Endodermal cell (in vitro differentiated cells): ENCODE results near the gene CHAF1A. TPM values are rescaled to one million over a fixed set of nuclear protein-coding genes. Genes with fewer than 3 reads are reported as not detected.

Source experiments
- DNase-seq: peaks from one replicate; pipeline ENCODE4 v3.0.0-alpha.2; 2017
- H3K27ac ChIP-seq: 2 replicates; pipeline ENCODE4 v1.5.1; 2013; ENCODE audit warnings: mild to moderate bottlenecking, low read depth, low read length, moderate library complexity
- H3K27me3 ChIP-seq: 2 replicates; pipeline ENCODE4 v1.6.1; 2013; ENCODE audit warnings: mild to moderate bottlenecking, low read length, moderate library complexity; ENCODE audit not compliant: insufficient read depth, control insufficient read depth, poor library complexity, severe bottlenecking
- H3K36me3 ChIP-seq: 2 replicates; pipeline ENCODE4 v1.7.0; 2013; ENCODE audit warnings: mild to moderate bottlenecking, low read length, moderate library complexity; ENCODE audit not compliant: control insufficient read depth, insufficient read depth
- H3K4me1 ChIP-seq: one replicate; pipeline ENCODE4 v1.7.0; 2013; ENCODE audit warnings: low read length; ENCODE audit not compliant: control insufficient read depth, insufficient read depth
- H3K4me3 ChIP-seq: 2 replicates; pipeline ENCODE4 v1.5.1; 2013; ENCODE audit warnings: mild to moderate bottlenecking, low read length, moderate library complexity
- H3K9ac ChIP-seq: 2 replicates; pipeline ENCODE4 v1.6.1; 2013; ENCODE audit warnings: mild to moderate bottlenecking, low read length, moderate library complexity; ENCODE audit not compliant: poor library complexity, severe bottlenecking; ENCODE audit errors: extremely low read depth
- H3K9me3 ChIP-seq: 2 replicates; pipeline ENCODE4 v1.6.1; 2013; ENCODE audit warnings: mild to moderate bottlenecking, low read length, moderate library complexity; ENCODE audit not compliant: control insufficient read depth
- H3K27ac Mint-ChIP-seq: 2 replicates; pipeline ENCODE4 v1.8.0; 2020; ENCODE audit warnings: mixed read lengths
- H3K27me3 Mint-ChIP-seq: 2 replicates; pipeline ENCODE4 v1.8.0; 2021; ENCODE audit warnings: mild to moderate bottlenecking, mixed read lengths; ENCODE audit not compliant: insufficient read depth
- H3K36me3 Mint-ChIP-seq: 2 replicates; pipeline ENCODE4 v1.8.0; 2020; ENCODE audit warnings: low read depth, mixed read lengths
- H3K4me1 Mint-ChIP-seq: 2 replicates; pipeline ENCODE4 v1.8.0; 2020; ENCODE audit warnings: mixed read lengths
- H3K4me3 Mint-ChIP-seq: 2 replicates; pipeline ENCODE4 v1.8.0; 2020; ENCODE audit warnings: mild to moderate bottlenecking, moderate library complexity, mixed read lengths
- H3K9me3 Mint-ChIP-seq: 2 replicates; pipeline ENCODE4 v1.8.0; 2020; ENCODE audit warnings: mild to moderate bottlenecking, mixed read lengths
- WGBS, 2 experiments: methylation state at CpG; one replicate each; pipeline versions ENCODE4 v1.1.5 to v1.1.7; 2013; ENCODE audit warnings: missing lambda C conversion rate in 2 of 2, mixed read lengths in 1 of 2; ENCODE audit not compliant: insufficient coverage in 1 of 2, insufficient read length in 1 of 2; 5-methylcytosine and 5-hydroxymethylcytosine counted together
- total RNA-seq, 2 donors: library from RNA; stranded (reverse); fragmentation: NEBNext Ultra II Directional in 1 of 2; extraction: Animal tissue kit (Norgen Biotek cat#: 25700) in 1 of 2; gene quantifications; 2 replicates in 1 of 2; 3 replicates in 1 of 2; pipeline ENCODE4 v1.2.1, GENCODE V29; 2021
- TF ChIP-seq, protein P1 (sequence below): fragments of 200-600 bp; sonication (generic); conservative IDR thresholded peaks from 2 replicates; pipeline ENCODE4 v1.5.0; 2021; ENCODE audit warnings: antibody characterized with exemption, mild to moderate bottlenecking

CHAF1A gene
- total RNA-seq, 2 donors from 2014 or later: 70.7 to 76.9 TPM

DNA sequence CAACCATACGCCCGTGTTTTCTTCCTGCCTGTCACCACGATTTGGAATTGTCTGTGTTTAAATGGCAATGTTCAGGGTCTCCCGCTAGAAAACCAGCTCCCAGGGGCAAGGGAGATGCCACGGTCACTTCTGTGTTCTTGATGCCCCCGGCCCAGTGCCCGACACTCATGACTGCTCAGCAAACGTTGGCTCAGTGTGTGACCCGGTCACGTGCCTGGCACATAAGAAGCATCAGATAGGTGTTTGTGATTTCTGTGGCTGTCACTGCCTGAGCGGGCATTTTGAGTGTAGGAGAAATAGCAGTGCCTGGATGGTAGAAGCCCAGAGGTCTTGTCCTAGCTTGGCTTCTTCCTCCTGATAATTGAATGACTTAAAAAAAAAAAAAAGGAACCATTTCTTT is 85.1 kb downstream of the CHAF1A start:
- Mint-ChIP-seq H3K4me1 (no peaks in the 10 kb centered on the region), H3K27me3 (no peaks in the 10 kb centered on the region), H3K36me3 (peaks cover 55% of the 10 kb centered on the region), H3K27ac (no peak overlapping the region), H3K4me3 (no peak overlapping the region), H3K9me3 (no peaks in the 10 kb centered on the region)
- no peaks in the 10 kb centered on the region for H3K4me1 ChIP-seq
- no peak overlapping the region for H3K4me3 ChIP-seq
- no peak for DNase-seq
- 73 to 88% methylated on average over 3 to 11 of the region's 11 CpGs for WGBS, 2 experiments
- TF ChIP-seq, protein P1, sequence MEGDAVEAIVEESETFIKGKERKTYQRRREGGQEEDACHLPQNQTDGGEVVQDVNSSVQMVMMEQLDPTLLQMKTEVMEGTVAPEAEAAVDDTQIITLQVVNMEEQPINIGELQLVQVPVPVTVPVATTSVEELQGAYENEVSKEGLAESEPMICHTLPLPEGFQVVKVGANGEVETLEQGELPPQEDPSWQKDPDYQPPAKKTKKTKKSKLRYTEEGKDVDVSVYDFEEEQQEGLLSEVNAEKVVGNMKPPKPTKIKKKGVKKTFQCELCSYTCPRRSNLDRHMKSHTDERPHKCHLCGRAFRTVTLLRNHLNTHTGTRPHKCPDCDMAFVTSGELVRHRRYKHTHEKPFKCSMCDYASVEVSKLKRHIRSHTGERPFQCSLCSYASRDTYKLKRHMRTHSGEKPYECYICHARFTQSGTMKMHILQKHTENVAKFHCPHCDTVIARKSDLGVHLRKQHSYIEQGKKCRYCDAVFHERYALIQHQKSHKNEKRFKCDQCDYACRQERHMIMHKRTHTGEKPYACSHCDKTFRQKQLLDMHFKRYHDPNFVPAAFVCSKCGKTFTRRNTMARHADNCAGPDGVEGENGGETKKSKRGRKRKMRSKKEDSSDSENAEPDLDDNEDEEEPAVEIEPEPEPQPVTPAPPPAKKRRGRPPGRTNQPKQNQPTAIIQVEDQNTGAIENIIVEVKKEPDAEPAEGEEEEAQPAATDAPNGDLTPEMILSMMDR: no peak
- H3K36me3 ChIP-seq: peaks cover 58% of the 10 kb centered on the region
- H3K27me3 ChIP-seq: no peaks in the 10 kb centered on the region
- H3K9ac ChIP-seq: no peak overlapping the region
- H3K27ac ChIP-seq: no peak overlapping the region
- H3K9me3 ChIP-seq: no peaks in the 10 kb centered on the region

DNA sequence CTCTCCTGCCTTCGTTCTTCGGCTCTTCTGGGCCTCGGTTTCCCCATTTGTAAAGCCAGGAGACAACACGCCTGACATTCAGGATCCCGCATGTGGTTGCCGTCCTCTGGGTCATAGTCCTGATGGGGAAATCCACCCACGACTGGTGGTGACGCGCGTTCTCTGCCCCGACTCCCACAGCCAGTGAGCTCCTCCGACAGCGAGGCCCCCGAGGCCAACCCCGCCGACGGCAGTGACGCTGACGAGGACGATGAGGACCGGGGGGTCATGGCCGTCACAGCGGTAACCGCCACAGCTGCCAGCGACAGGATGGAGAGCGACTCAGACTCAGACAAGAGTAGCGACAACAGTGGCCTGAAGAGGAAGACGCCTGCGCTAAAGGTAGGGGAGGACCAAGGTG is 86.1 kb downstream of the CHAF1A start:
- peaks cover 58% of the 10 kb centered on the region for H3K36me3 ChIP-seq
- Mint-ChIP-seq H3K27me3 (no peaks in the 10 kb centered on the region), H3K36me3 (peaks cover 53% of the 10 kb centered on the region), H3K27ac (no peak overlapping the region), H3K4me1 (no peaks in the 10 kb centered on the region), H3K4me3 (no peak overlapping the region), H3K9me3 (no peaks in the 10 kb centered on the region)
- no peaks in the 10 kb centered on the region for H3K4me1 ChIP-seq
- H3K4me3 ChIP-seq: no peak overlapping the region
- H3K27ac ChIP-seq: no peak overlapping the region
- TF ChIP-seq, protein P1: no peak
- H3K9ac ChIP-seq: no peak overlapping the region
- no peaks in the 10 kb centered on the region for H3K9me3 ChIP-seq
- H3K27me3 ChIP-seq: no peaks in the 10 kb centered on the region
- 94% methylated on average over 27 to 29 of the region's 29 CpGs for WGBS, 2 experiments
- no peak for DNase-seq

DNA sequence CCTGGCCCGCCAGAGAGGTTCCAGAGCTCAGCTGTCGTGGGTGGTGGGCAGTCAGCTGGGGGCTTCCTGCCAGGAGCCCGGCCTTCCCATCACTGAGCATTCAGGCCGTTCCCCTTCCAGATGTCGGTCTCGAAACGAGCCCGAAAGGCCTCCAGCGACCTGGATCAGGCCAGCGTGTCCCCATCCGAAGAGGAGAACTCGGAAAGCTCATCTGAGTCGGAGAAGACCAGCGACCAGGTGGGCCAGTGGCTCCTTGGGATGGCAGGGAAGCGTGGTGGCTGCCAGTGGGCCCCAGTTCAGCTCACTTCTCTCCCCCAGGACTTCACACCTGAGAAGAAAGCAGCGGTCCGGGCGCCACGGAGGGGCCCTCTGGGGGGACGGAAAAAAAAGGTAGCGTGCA is 89.0 kb downstream of the CHAF1A start:
- H3K27ac Mint-ChIP-seq: no peak overlapping the region
- Histone ChIP-seq H3K4me3 (no peak overlapping the region), H3K36me3 (peaks cover 64% of the 10 kb centered on the region), H3K27me3 (no peaks in the 10 kb centered on the region), H3K4me1 (no peaks in the 10 kb centered on the region), H3K27ac (no peak overlapping the region), H3K9me3 (no peaks in the 10 kb centered on the region), H3K9ac (no peak overlapping the region)
- H3K36me3 Mint-ChIP-seq: peaks cover 50% of the 10 kb centered on the region
- WGBS, 2 experiments: 95 to 99% methylated on average over 10 to 21 of the region's 21 CpGs
- H3K9me3 Mint-ChIP-seq: no peaks in the 10 kb centered on the region
- H3K4me3 Mint-ChIP-seq: no peak overlapping the region
- H3K27me3 Mint-ChIP-seq: no peaks in the 10 kb centered on the region
- TF ChIP-seq, protein P1: no peak
- H3K4me1 Mint-ChIP-seq: no peaks in the 10 kb centered on the region
- no peak for DNase-seq
